ENCODE data around the gene PFKFB3.
"Not testable (repeated sequence)": the region's sequence is repeated elsewhere in the genome, so short reads cannot be mapped to it uniquely, and the experiment has no call there.

The PFKFB3 gene

GRCh38 chr10:6163364-6164270, 39.1 kb upstream of the PFKFB3 start:
- H3K27me3 ChIP-seq (ENCODE audit: insufficient read depth, poor library complexity, severe bottlenecking): no peaks in the 10 kb centered on the region
- TF ChIP-seq GABPA (IDR thresholded peaks at IDR 0.05; ENCODE audit: low read depth) (peak; percentile 42; the same call in 1 of the 2 replicates), POLR2AphosphoS5 (IDR thresholded peaks at IDR 0.05; ENCODE audit: low read depth) (peak; percentile 60; the same call in 1 of the 2 replicates), REST (IDR thresholded peaks at IDR 0.05; ENCODE audit: insufficient replicate concordance, low read depth) (no peak), CTCF (IDR thresholded peaks at IDR 0.05; ENCODE audit: insufficient read depth, low read length) (no peak)
- peak; percentile 60 to 65 for DNase-seq (ENCODE audit: low read depth in 1 of 2, low spot score in 1 of 2)
- peak overlapping the region; percentile 63 for H3K4me3 ChIP-seq (replicated peaks; ENCODE audit: insufficient read depth, low read length)
- H3K27ac ChIP-seq (replicated peaks): peak overlapping the region; percentile 89

GRCh38 chr10:6164271-6165095, 38.2 kb upstream of the PFKFB3 start:
- TF ChIP-seq GABPA (IDR thresholded peaks at IDR 0.05; ENCODE audit: low read depth): no peak
- no peak for TF ChIP-seq CTCF (IDR thresholded peaks at IDR 0.05; ENCODE audit: insufficient read depth, low read length)
- TF ChIP-seq SPI1 (IDR thresholded peaks at IDR 0.05; ENCODE audit: borderline replicate concordance, low read depth): no peak
- no peak for TF ChIP-seq REST (IDR thresholded peaks at IDR 0.05; ENCODE audit: insufficient replicate concordance, low read depth)
- TF ChIP-seq POLR2AphosphoS5 (IDR thresholded peaks at IDR 0.05; ENCODE audit: low read depth): no peak
- peak overlapping the region; percentile 63 for H3K4me3 ChIP-seq (replicated peaks; ENCODE audit: insufficient read depth, low read length)
- H3K27ac ChIP-seq (replicated peaks): peak overlapping the region; percentile 89
- DNase-seq (ENCODE audit: low read depth in 1 of 2, low spot score in 1 of 2): no peak
- no peaks in the 10 kb centered on the region for H3K27me3 ChIP-seq (ENCODE audit: insufficient read depth, poor library complexity, severe bottlenecking)

- Histone ChIP-seq H3K4me3 (replicated peaks; ENCODE audit: insufficient read depth, low read length) (no peak overlapping the region), H3K27me3 (ENCODE audit: insufficient read depth, poor library complexity, severe bottlenecking) (no peaks in the 10 kb centered on the region), H3K27ac (replicated peaks) (no peak overlapping the region)
- TF ChIP-seq GABPA (IDR thresholded peaks at IDR 0.05; ENCODE audit: low read depth) (no peak), REST (IDR thresholded peaks at IDR 0.05; ENCODE audit: insufficient replicate concordance, low read depth) (no peak), SPI1 (IDR thresholded peaks at IDR 0.05; ENCODE audit: borderline replicate concordance, low read depth) (no peak), POLR2AphosphoS5 (IDR thresholded peaks at IDR 0.05; ENCODE audit: low read depth) (no peak), CTCF (IDR thresholded peaks at IDR 0.05; ENCODE audit: insufficient read depth, low read length) (no peak)
- no peak for DNase-seq (ENCODE audit: low read depth in 1 of 2, low spot score in 1 of 2)
Observed at GRCh38 chr10:6165221-6165725, 37.5 kb upstream of the PFKFB3 start.

- not testable (repeated sequence) for DNase-seq (ENCODE audit: low read depth in 1 of 2, low spot score in 1 of 2); H3K27ac ChIP-seq (replicated peaks); H3K27me3 ChIP-seq (ENCODE audit: insufficient read depth, poor library complexity, severe bottlenecking); H3K4me3 ChIP-seq (replicated peaks; ENCODE audit: insufficient read depth, low read length)
Observed at GRCh38 chr10:6165933-6166332, 36.8 kb upstream of the PFKFB3 start.

All from HL-60 (cell line).